NCI-H1105 (cell line): ENCODE results near the gene ERCC6L.
"Not testable (repeated sequence)": the region's sequence is repeated elsewhere in the genome, so short reads cannot be mapped to it uniquely, and the experiment has no call there.

Experiments
- DNase-seq: peaks from one replicate; lab custom pipeline; 2025; lab: John Stamatoyannopoulos, UW

The ERCC6L gene

GRCh38 chrX:72245461-72246089, 6.7 kb upstream of the ERCC6L start:
- peak; percentile 27 for DNase-seq

GRCh38 chrX:72243472-72243871, 4.6 kb upstream of the ERCC6L start:
- no peak for DNase-seq

- no peak for DNase-seq
Measured at GRCh38 chrX:72240976-72241375, 2.1 kb upstream of the ERCC6L start.

- DNase-seq: no peak
Measured at GRCh38 chrX:72238183-72238582, 644 bp downstream of the ERCC6L start.

- no peak for DNase-seq
Measured at GRCh38 chrX:72236841-72237240, 2.0 kb downstream of the ERCC6L start.

- no peak for DNase-seq
Measured at GRCh38 chrX:72230290-72230689, 8.5 kb downstream of the ERCC6L start.

GRCh38 chrX:72220375-72220774, 18.5 kb downstream of the ERCC6L start:
- DNase-seq: not testable (repeated sequence)

GRCh38 chrX:72216973-72217372, 21.9 kb downstream of the ERCC6L start:
- no peak for DNase-seq

- no peak for DNase-seq
Measured at GRCh38 chrX:72208126-72208800, 30.6 kb downstream of the ERCC6L start.

GRCh38 chrX:72207366-72207765, 31.5 kb downstream of the ERCC6L start:
- DNase-seq: no peak

- no peak for DNase-seq
Measured at GRCh38 chrX:72205706-72206105, 33.1 kb downstream of the ERCC6L start.

- DNase-seq: no peak
Measured at GRCh38 chrX:72203421-72203820, 35.4 kb downstream of the ERCC6L start.

- DNase-seq: no peak
Measured at GRCh38 chrX:72202792-72203401, 35.9 kb downstream of the ERCC6L start.

GRCh38 chrX:72201836-72202536, 36.8 kb downstream of the ERCC6L start:
- no peak for DNase-seq

- DNase-seq: no peak
Measured at GRCh38 chrX:72182924-72183323, 55.9 kb downstream of the ERCC6L start.

- DNase-seq: peak; percentile 92
Measured at GRCh38 chrX:72181178-72182125, 57.4 kb downstream of the ERCC6L start, which contains the start of gene PIN4. TSS of gene PIN4 (plus strand) at chrX:72181757. CDS start at chrX:72181786, 29 bp downstream.

- no peak for DNase-seq
Measured at GRCh38 chrX:72180539-72180938, 58.3 kb downstream of the ERCC6L start.

- DNase-seq: no peak
Measured at GRCh38 chrX:72176981-72177380, 61.8 kb downstream of the ERCC6L start.

GRCh38 chrX:72176289-72176688, 62.5 kb downstream of the ERCC6L start:
- DNase-seq: not testable (repeated sequence)

GRCh38 chrX:72169008-72169728, 69.7 kb downstream of the ERCC6L start:
- no peak for DNase-seq

GRCh38 chrX:72165551-72165950, 73.3 kb downstream of the ERCC6L start:
- DNase-seq: no peak
